ENCODE data around the gene MORC2.

MORC2 gene

DNA sequence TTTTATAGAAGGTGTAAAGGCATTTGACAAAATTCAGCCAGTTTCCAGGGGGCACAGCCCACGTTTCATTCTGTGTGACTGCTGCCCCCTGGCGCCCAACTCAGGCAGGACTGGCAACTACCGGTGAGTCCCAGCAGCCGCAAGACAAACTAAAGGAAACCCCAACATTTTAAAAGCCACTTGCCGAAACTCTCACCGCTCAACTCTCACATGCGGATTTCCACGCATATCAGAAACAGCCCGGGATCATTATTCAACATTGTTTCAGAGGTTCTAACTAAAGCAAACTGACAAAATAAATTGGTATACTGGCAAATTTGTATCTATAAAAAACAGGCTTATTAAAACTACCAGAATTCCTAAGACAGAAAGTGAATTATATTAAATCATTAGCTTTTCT lies 48.2 kb downstream of the MORC2 start:
- no peak for TF ChIP-seq ZFX (IDR thresholded peaks at IDR 0.05)
- peak; percentile 97 for TF ChIP-seq CTCF (conservative IDR thresholded peaks at IDR 0.05)
- H3K27ac ChIP-seq: no peak overlapping the region

- H3K27ac ChIP-seq: no peak overlapping the region
- TF ChIP-seq ZFX (IDR thresholded peaks at IDR 0.05): no peak
- no peak for TF ChIP-seq CTCF (conservative IDR thresholded peaks at IDR 0.05)
These were observed 48.6 kb downstream of the MORC2 start for GRCh38 chr22:30919973-30920372.

DNA sequence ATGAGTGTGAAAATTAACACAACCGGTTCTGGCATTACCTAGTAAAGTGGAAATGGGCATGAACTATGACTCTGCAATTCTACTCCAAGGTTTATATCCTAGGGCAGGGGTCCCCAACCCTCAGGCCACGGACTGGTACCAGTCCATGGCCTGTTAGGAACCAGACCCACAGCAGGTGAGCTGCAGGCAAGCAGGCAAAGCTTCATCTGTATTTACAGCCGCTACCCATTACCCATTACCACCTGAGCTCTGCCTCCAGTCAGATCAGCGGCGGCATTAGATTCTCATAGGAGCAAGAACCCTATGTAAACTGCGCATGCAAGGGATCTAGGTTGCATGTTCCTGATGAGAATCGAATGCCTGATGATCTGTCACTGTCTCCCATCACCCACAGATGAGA lies 49.8 kb downstream of the MORC2 start:
- no peak overlapping the region for H3K27ac ChIP-seq
- TF ChIP-seq CTCF (conservative IDR thresholded peaks at IDR 0.05) (no peak), ZFX (IDR thresholded peaks at IDR 0.05) (no peak)

DNA sequence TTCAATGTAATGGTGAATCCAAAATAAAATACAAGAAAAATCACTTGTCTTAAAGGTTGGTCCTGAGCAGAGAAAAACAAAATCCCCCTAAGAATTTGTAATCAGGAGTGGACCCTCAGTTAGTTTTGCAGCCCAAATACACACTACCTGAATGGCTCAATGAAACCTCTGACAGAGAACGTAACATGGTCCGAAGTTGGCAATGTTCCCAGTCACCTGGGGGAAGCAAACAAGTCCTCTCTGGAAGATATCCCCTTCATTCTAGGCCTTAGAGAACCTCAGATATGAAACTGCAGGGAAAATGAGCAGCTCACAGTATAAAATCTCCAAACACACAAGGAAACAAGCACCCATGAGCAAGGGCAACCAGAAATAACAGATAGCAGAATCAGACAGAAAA lies 58.2 kb downstream of the MORC2 start:
- TF ChIP-seq ZFX (IDR thresholded peaks at IDR 0.05) (no peak), CTCF (conservative IDR thresholded peaks at IDR 0.05) (no peak)
- H3K27ac ChIP-seq: no peak overlapping the region

- H3K27ac ChIP-seq: no peak overlapping the region
- no peak for TF ChIP-seq ZFX (IDR thresholded peaks at IDR 0.05)
- TF ChIP-seq CTCF (conservative IDR thresholded peaks at IDR 0.05): no peak
These were observed 59.3 kb downstream of the MORC2 start for GRCh38 chr22:30909306-30909705.

DNA sequence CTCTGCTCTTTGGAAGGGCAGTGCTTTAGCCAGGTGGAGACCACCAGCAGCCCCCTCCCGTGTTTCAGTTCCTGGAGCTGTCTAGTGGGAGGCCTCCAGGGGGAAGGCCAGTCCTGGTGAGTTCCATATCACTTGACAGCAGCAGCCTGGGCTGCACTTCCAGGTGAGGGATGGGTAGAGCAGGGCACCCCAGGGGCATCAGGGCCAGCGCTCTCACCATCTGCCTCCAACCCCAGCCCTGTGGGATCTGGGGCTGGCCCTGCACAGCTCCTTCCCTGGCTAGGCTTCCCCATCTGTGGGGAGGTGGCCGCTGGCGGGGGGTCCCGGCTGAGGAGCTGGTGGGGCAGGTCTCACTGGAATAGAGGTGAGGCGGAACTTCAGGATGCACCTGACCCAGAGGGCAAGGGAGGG lies 60.5 kb downstream of the MORC2 start:
- no peak for TF ChIP-seq CTCF (conservative IDR thresholded peaks at IDR 0.05)
- TF ChIP-seq ZFX (IDR thresholded peaks at IDR 0.05): no peak
- no peak overlapping the region for H3K27ac ChIP-seq

DNA sequence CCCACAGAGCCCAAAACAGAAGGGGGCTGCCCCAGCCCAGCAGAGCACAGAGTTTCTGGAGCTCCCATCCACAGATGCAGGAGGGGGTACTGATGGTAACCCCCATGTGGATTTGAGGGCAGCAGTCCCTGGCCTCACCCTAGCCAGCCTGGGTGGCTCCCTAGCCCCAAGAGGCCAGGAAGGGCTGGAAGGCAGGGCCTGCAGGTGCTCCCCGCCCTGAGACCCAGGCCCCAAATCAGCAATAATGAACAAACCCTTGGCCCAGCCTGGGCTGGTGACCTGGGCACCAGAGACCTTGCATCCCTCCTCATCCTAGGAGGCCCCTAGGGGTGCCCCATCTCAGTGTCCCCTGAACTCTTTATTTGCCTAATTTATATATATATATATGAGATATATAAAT lies 61.6 kb downstream of the MORC2 start:
- TF ChIP-seq ZFX (IDR thresholded peaks at IDR 0.05) (no peak), CTCF (conservative IDR thresholded peaks at IDR 0.05) (no peak)

More for the DNA sequence above, 61.6 kb downstream of the MORC2 start:
- H3K27ac ChIP-seq: no peak overlapping the region

Data from C4-2B (cell line).